IMR-90 (cell line): ENCODE results near the gene MYT1.

Experiments used
- CEBPB ChIP-seq: IDR thresholded peaks from 2 replicates; pipeline ENCODE4 v1.6.1; 2012; ENCODE audit warnings: low read depth, low read length, improper control_type of control experiment
- CTCF ChIP-seq: conservative IDR thresholded peaks from 2 replicates; pipeline ENCODE4 v1.5.1; 2012; ENCODE audit warnings: mild to moderate bottlenecking, low read depth, low read length, improper control_type of control experiment
- ELK1 ChIP-seq: fragments of 150-350 bp; IDR thresholded peaks from 2 replicates; pipeline ENCODE4 v1.6.1; 2016; ENCODE audit warnings: low read depth, mild to moderate bottlenecking, low read length, moderate library complexity, borderline replicate concordance
- FOS ChIP-seq: fragments of 150-350 bp; IDR thresholded peaks from 2 replicates; pipeline ENCODE4 v1.6.1; 2016; ENCODE audit warnings: low read depth, low read length
- MAZ ChIP-seq: IDR thresholded peaks from 2 replicates; pipeline ENCODE4 v1.6.1; 2012; ENCODE audit warnings: low read depth, mild to moderate bottlenecking, low read length, improper control_type of control experiment, moderate library complexity, borderline replicate concordance
- MXI1 ChIP-seq: IDR thresholded peaks from 2 replicates; pipeline ENCODE4 v1.6.1; 2012; ENCODE audit warnings: low read depth, mild to moderate bottlenecking, low read length, moderate library complexity, borderline replicate concordance
- POLR2A ChIP-seq: IDR thresholded peaks from 2 replicates; pipeline ENCODE4 v1.6.1; 2012; ENCODE audit warnings: mild to moderate bottlenecking, low read depth, low read length
- RAD21 ChIP-seq: IDR thresholded peaks from 2 replicates; pipeline ENCODE4 v1.6.1; 2012; ENCODE audit warnings: low read length, improper control_type of control experiment
- RCOR1 ChIP-seq: IDR thresholded peaks from 2 replicates; pipeline ENCODE4 v1.6.1; 2012; ENCODE audit warnings: mild to moderate bottlenecking, low read length, improper control_type of control experiment; ENCODE audit not compliant: insufficient replicate concordance
- RFX5 ChIP-seq: IDR thresholded peaks from 2 replicates; pipeline ENCODE4 v1.8.0; 2012; ENCODE audit warnings: low read depth, mild to moderate bottlenecking, low read length, moderate library complexity
- SMC3 ChIP-seq: fragments of 150-350 bp; IDR thresholded peaks from 2 replicates; pipeline ENCODE4 v1.6.1; 2016; ENCODE audit warnings: low read depth, mild to moderate bottlenecking, antibody characterized with exemption, low read length, moderate library complexity
- USF2 ChIP-seq: fragments of 150-350 bp; IDR thresholded peaks from 2 replicates; pipeline ENCODE4 v1.6.1; 2017; ENCODE audit warnings: mild to moderate bottlenecking, antibody characterized with exemption, low read length, low read depth

- TF ChIP-seq CTCF = no peak
- no peak for TF ChIP-seq MAZ
- TF ChIP-seq RAD21 = no peak
- no peak for TF ChIP-seq MXI1
- TF ChIP-seq CEBPB = no peak
- TF ChIP-seq POLR2A = no peak
- no peak for TF ChIP-seq ELK1
- no peak for TF ChIP-seq RCOR1
- TF ChIP-seq FOS = no peak
- TF ChIP-seq RFX5 = no peak
- no peak for TF ChIP-seq SMC3
- TF ChIP-seq USF2 = no peak
Observed at GRCh38 chr20:64210656-64211369, 46.6 kb downstream of the MYT1 start.
